ENCODE data around the gene PUDP.

The PUDP gene

DNA sequence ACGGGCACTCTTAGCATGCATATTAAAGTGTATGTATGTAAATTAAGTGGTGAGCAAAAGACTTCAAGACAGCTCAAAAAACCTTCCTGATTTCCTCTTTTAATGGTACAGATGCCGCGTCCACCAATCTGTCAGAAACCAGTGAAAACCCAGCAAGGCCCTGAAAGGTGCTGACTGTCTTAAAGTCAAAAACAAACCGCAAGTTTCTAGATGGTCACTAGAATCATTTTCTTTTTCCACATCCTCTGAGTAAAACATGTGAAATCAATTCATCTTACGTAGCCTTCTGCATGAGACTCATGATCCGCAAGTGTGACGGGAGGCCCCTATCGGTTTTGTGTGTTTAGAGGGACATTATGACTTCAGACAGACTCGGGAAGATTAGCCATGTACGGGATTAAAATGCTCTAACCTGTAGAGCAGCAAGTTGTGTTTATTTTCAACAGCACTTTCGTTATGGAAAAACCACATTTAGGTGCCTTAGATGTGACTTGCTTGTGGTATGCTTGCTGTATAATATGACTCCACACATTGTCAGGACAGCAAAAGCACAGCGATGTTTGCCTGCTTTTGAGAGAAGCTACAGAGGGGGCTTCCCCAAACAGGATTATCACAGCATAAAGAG lies 88.6 kb downstream of the PUDP start:
- TF ChIP-seq, protein P1, sequence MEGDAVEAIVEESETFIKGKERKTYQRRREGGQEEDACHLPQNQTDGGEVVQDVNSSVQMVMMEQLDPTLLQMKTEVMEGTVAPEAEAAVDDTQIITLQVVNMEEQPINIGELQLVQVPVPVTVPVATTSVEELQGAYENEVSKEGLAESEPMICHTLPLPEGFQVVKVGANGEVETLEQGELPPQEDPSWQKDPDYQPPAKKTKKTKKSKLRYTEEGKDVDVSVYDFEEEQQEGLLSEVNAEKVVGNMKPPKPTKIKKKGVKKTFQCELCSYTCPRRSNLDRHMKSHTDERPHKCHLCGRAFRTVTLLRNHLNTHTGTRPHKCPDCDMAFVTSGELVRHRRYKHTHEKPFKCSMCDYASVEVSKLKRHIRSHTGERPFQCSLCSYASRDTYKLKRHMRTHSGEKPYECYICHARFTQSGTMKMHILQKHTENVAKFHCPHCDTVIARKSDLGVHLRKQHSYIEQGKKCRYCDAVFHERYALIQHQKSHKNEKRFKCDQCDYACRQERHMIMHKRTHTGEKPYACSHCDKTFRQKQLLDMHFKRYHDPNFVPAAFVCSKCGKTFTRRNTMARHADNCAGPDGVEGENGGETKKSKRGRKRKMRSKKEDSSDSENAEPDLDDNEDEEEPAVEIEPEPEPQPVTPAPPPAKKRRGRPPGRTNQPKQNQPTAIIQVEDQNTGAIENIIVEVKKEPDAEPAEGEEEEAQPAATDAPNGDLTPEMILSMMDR (IDR thresholded peaks at IDR 0.05; ENCODE audit: low read depth, low read length, missing control alignments) = no peak
- DNase-seq (ENCODE audit: low read depth) = no peak
- in situ Hi-C loops (cut with HindIII; ENCODE audit: low sequenced_read_pairs) = no loop called here
- no peak overlapping the region for H3K4me3 ChIP-seq (ENCODE audit: low read depth, low read length)

DNA sequence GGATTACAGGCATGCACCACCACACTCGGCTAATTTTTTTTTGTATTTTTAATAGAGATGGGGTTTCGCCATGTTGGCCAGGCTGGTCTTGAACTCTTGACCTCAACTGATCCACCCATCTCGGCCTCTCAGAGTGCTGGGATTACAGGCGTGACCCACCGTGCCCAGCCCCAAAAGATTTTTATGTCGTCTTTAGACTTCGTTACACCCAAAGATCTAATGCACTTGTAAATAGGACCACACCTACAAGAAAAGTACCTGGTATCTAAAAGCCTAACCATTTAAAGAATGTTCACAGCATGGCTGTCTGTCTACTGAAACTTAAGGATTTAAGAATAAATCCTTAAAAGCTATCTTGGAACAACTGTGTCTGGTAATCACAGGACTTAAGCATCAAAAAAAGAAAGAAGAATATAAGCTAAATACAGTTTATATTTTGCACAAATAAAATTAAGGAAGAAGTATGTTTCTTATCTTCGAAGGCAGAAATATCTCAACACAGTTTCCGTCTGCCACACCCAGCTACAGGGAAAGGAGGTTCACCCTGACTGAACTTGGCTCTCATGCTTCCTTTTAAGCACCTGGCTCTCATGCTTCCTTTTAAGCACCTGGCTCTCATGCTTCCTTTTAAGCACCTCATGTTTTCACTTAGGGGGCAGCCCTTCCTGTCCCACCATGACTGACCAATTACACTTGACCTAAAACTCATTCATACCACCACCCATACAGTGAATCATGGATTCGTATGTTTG lies 92.4 kb downstream of the PUDP start:
- no peak for DNase-seq (ENCODE audit: low read depth)
- in situ Hi-C loops (cut with HindIII; ENCODE audit: low sequenced_read_pairs) = no loop called here
- no peak overlapping the region for H3K4me3 ChIP-seq (ENCODE audit: low read depth, low read length)
- TF ChIP-seq, protein P1 (IDR thresholded peaks at IDR 0.05; ENCODE audit: low read depth, low read length, missing control alignments) = no peak

DNA sequence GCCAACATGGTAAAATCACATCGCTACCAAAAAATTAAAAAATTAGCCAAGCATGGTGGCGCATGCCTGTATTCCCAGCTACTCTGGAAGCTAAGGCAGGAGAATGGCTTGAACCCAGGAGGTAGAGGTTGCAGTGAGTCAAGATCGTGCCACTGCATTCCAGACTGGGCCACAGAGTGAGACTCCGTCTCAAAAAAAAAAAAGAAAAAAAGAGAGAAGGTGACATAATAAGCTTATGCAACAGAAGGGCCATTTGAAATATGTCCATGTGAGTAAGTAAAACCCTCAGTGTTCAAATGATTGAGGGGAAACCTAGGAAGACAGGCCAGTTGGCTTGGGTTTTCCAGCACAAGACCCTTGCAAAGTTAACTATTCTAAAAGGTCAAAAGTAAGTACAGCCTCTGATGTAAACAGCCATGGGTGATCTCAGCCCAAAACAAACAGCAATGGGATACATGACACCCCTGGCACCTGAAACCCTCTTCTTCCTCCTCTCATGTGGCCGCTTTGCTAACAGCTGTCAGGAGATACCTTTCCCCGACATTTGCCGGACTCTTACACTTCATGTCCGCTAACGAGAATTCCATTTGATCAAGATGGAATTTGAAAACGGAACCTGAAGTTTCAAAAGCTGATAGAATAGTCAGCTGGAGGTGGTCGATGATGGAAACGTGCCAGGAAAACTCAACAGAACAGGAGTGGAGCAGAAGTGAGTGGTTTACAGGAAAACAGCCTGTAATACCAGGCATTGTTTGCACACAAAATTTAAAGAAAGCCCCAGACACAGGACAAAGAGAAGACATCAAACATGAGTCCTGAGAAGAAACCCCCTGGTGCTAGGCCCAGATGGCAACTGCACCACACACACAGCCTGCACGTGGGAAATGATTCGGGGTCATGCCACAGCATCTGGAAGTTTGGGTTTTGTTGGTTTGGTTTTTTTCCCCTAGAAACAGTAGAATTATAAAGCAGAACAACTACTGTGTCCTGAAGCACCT lies 93.4 kb downstream of the PUDP start:
- H3K4me3 ChIP-seq (ENCODE audit: low read depth, low read length) = no peak overlapping the region
- no peak for DNase-seq (ENCODE audit: low read depth)
- in situ Hi-C loops (cut with HindIII; ENCODE audit: low sequenced_read_pairs) = no loop called here
- TF ChIP-seq, protein P1 (IDR thresholded peaks at IDR 0.05; ENCODE audit: low read depth, low read length, missing control alignments) = no peak

DNA sequence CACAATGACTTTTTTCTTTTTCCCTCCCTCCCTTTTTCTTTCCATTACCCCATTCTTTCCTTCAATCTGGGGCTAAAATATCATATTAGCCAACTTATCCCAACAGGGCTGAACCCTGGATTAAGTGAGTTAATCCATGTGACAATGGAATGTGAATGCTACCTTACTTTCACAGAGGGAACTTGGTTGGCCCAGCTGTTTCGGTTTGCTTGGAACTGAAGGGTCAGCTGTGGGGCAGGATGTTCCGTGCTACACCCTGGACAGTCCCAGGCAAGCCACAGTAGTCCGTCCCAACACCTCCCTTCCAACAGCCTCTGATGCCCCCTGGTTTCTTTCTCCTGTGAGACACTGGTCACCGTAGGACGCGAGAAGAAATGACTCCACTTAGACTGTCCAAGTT lies 95.4 kb downstream of the PUDP start:
- no peak overlapping the region for H3K4me3 ChIP-seq (ENCODE audit: low read depth, low read length)
- in situ Hi-C loops (cut with HindIII; ENCODE audit: low sequenced_read_pairs) = no loop called here
- TF ChIP-seq, protein P1 (IDR thresholded peaks at IDR 0.05; ENCODE audit: low read depth, low read length, missing control alignments) = no peak
- no peak for DNase-seq (ENCODE audit: low read depth)

DNA sequence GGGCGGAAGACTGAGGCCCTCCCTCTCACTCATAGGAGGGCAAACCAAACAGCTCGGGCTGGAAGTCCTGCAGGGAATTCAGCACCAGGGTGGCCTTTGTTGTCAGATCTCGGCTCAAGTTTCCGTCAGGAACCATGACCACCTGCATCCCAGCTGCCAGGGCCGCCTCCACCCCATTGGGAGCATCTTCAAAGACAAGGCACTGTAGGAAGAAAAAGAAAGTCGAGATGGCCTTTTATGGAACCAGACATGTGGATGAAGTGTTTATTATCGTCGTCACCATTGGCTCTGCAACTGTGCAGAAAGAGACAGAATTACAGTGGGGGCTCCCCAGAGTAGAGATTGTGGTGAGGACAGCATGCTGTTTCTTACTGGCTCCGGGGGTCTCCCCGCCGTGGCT lies 97.7 kb downstream of the PUDP start:
- DNase-seq (ENCODE audit: low read depth) = no peak
- in situ Hi-C loops (cut with HindIII; ENCODE audit: low sequenced_read_pairs) = no loop called here

DNA sequence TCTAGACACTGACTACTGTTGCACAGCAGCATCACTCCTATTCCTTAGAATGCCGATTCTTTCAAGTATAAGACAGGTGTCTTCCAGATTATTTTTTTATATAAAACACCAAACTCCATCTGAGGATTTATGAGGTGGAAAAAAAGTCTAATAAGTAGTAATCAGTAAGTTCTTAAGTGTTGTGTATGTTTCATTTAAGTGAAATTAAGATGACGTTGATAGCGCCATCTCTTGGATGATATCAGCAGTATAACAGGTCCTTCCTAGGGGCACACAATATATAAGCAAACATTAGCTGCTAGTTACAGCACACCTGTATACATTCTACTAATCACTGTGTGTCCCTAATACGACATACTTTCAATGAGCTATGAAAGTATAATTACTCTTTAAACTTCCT lies 100.0 kb downstream of the PUDP start:
- in situ Hi-C loops (cut with HindIII; ENCODE audit: low sequenced_read_pairs) = no loop called here
- no peak overlapping the region for H3K4me3 ChIP-seq (ENCODE audit: low read depth, low read length)
- TF ChIP-seq, protein P1 (IDR thresholded peaks at IDR 0.05; ENCODE audit: low read depth, low read length, missing control alignments) = no peak
- DNase-seq (ENCODE audit: low read depth) = no peak

More for the DNA sequence above, 97.7 kb downstream of the PUDP start:
- no peak overlapping the region for H3K4me3 ChIP-seq (ENCODE audit: low read depth, low read length)
- TF ChIP-seq, protein P1 (IDR thresholded peaks at IDR 0.05; ENCODE audit: low read depth, low read length, missing control alignments) = no peak

Measured in astrocyte of the cerebellum (primary cell).